Activated CD8-positive, alpha-beta T cell treated with anti-CD3 and anti-CD28 coated beads, Interleukin-2, amount 10 ng/mL, durations not matched to agents 7 days and 5 days (primary cell): Measurements from ENCODE around the gene CSF1R. TPM values are rescaled to one million over a fixed set of nuclear protein-coding genes. Genes with fewer than 3 reads are reported as not detected.

ENCODE experiments used
- ATAC-seq: fragments of 150-1000 bp; cut with Tn5 transposase; one replicate; pipeline ENCODE4 v1.10.0; 2021; ENCODE audit warnings: moderate library complexity
- CTCF ChIA-PET: fragments of 350-600 bp; sonication (Branson Sonifier 250); formaldehyde crosslinking; loops from one replicate; lab custom pipeline; 2021; ENCODE audit warnings: antibody characterized with exemption; lab: Charles Lee
- POLR2A ChIA-PET: fragments of 350-600 bp; sonication (Branson Sonifier 250); formaldehyde crosslinking; loops from one replicate; lab custom pipeline; 2021; ENCODE audit warnings: antibody characterized with exemption; lab: Charles Lee
- DNase-seq: peaks from one replicate; pipeline ENCODE4 v3.0.0-alpha.2; 2020
- H3K27ac Mint-ChIP-seq: one replicate; pipeline ENCODE4 v1.8.0; 2021; ENCODE audit warnings: mild to moderate bottlenecking, mixed read lengths
- H3K27me3 Mint-ChIP-seq: one replicate; pipeline ENCODE4 v1.8.0; 2021; ENCODE audit warnings: low read depth, mixed read lengths
- H3K36me3 Mint-ChIP-seq: one replicate; pipeline ENCODE4 v1.8.0; 2021; ENCODE audit warnings: low read depth, mixed read lengths
- H3K4me1 Mint-ChIP-seq: one replicate; pipeline ENCODE4 v1.8.0; 2021; ENCODE audit warnings: low read depth, mixed read lengths
- H3K4me3 Mint-ChIP-seq: one replicate; pipeline ENCODE4 v1.8.0; 2021; ENCODE audit warnings: mild to moderate bottlenecking, mixed read lengths
- H3K9me3 Mint-ChIP-seq: one replicate; pipeline ENCODE4 v1.8.0; 2022; ENCODE audit warnings: mixed read lengths; ENCODE audit not compliant: insufficient read depth
- total RNA-seq, 2 experiments: library from RNA; stranded (reverse); gene quantifications; one replicate each; pipeline ENCODE4 v1.2.3, GENCODE V29; 2021

The CSF1R gene
- total RNA-seq, 2 experiments from 2014 or later, result not detected

GRCh38 chr5:150120062-150120441 is 33.7 kb upstream of the CSF1R start:
- peak overlapping the region; percentile 49 for H3K27ac Mint-ChIP-seq
- no peaks in the 10 kb centered on the region for H3K27me3 Mint-ChIP-seq
- H3K9me3 Mint-ChIP-seq, result no peaks in the 10 kb centered on the region
- CTCF ChIA-PET, result interaction anchor here (1.8 kb wide), 1 partner anchor 286 kb away, joined by 4 read pairs; no protein-coding TSS in a partner anchor
- POLR2A ChIA-PET, result no interaction called here
- H3K4me1 Mint-ChIP-seq, result peaks cover 4% of the 10 kb centered on the region
- peaks cover 7% of the 10 kb centered on the region for H3K36me3 Mint-ChIP-seq
- DNase-seq (no peak), ATAC-seq (no peak)
- no peak overlapping the region for H3K4me3 Mint-ChIP-seq

GRCh38 chr5:150119421-150120061 is 33.2 kb upstream of the CSF1R start:
- H3K36me3 Mint-ChIP-seq, result peaks cover 6% of the 10 kb centered on the region
- POLR2A ChIA-PET, result no interaction called here
- ATAC-seq (no peak), DNase-seq (no peak)
- no peaks in the 10 kb centered on the region for H3K9me3 Mint-ChIP-seq
- H3K4me1 Mint-ChIP-seq, result peaks cover 4% of the 10 kb centered on the region
- peak overlapping the region; percentile 49 for H3K27ac Mint-ChIP-seq
- H3K4me3 Mint-ChIP-seq, result no peak overlapping the region
- no peaks in the 10 kb centered on the region for H3K27me3 Mint-ChIP-seq
- CTCF ChIA-PET, result interaction anchor here (0.6 to 1.8 kb wide), 2 partner anchors 160 to 285 kb away, joined by 3 to 4 read pairs; no protein-coding TSS in a partner anchor

- Mint-ChIP-seq H3K27ac (no peak overlapping the region), H3K4me3 (no peak overlapping the region), H3K4me1 (peaks cover 4% of the 10 kb centered on the region), H3K36me3 (peaks cover 6% of the 10 kb centered on the region), H3K27me3 (no peaks in the 10 kb centered on the region), H3K9me3 (no peaks in the 10 kb centered on the region)
- POLR2A ChIA-PET, result no interaction called here
- DNase-seq (no peak), ATAC-seq (no peak)
- CTCF ChIA-PET, result interaction anchor here (0.6 to 1.8 kb wide), 3 partner anchors 119 to 284 kb away, joined by 3 to 4 read pairs (median 3); no protein-coding TSS in a partner anchor
Measured at GRCh38 chr5:150118561-150119229, 32.3 kb upstream of the CSF1R start.

GRCh38 chr5:150117945-150118560 is 31.7 kb upstream of the CSF1R start:
- H3K27ac Mint-ChIP-seq, result no peak overlapping the region

GRCh38 chr5:150116667-150117400 is 30.5 kb upstream of the CSF1R start:
- CTCF ChIA-PET, result no interaction called here
- Mint-ChIP-seq H3K4me1 (peaks cover 3% of the 10 kb centered on the region), H3K9me3 (no peaks in the 10 kb centered on the region), H3K27ac (no peak overlapping the region), H3K27me3 (peaks cover 3% of the 10 kb centered on the region), H3K4me3 (no peak overlapping the region), H3K36me3 (peaks cover 3% of the 10 kb centered on the region)
- POLR2A ChIA-PET, result no interaction called here
- no peak for ATAC-seq
- no peak for DNase-seq

More at GRCh38 chr5:150117945-150118560, 31.7 kb upstream of the CSF1R start:
- Mint-ChIP-seq H3K9me3 (no peaks in the 10 kb centered on the region), H3K36me3 (peaks cover 6% of the 10 kb centered on the region), H3K4me3 (no peak overlapping the region), H3K4me1 (peaks cover 4% of the 10 kb centered on the region), H3K27me3 (no peaks in the 10 kb centered on the region)
- DNase-seq (no peak), ATAC-seq (no peak)
- ChIA-PET POLR2A (no interaction called here), CTCF (interaction anchor here (1.8 kb wide), 1 partner anchor 284 kb away, joined by 4 read pairs; no protein-coding TSS in a partner anchor)

GRCh38 chr5:150114773-150115408 is 28.5 kb upstream of the CSF1R start:
- CTCF ChIA-PET, result interaction anchor here (1.0 kb wide), 1 partner anchor 8 kb away, joined by 3 read pairs; no protein-coding TSS in a partner anchor
- Mint-ChIP-seq H3K4me3 (no peak overlapping the region), H3K27ac (no peak overlapping the region), H3K9me3 (no peaks in the 10 kb centered on the region), H3K27me3 (peaks cover 4% of the 10 kb centered on the region), H3K4me1 (peaks cover 3% of the 10 kb centered on the region), H3K36me3 (peaks cover 3% of the 10 kb centered on the region)
- ATAC-seq, result no peak
- DNase-seq, result no peak
- POLR2A ChIA-PET, result no interaction called here

- Mint-ChIP-seq H3K27ac (no peak overlapping the region), H3K4me3 (no peak overlapping the region), H3K36me3 (no peaks in the 10 kb centered on the region), H3K4me1 (peaks cover 3% of the 10 kb centered on the region), H3K27me3 (peaks cover 9% of the 10 kb centered on the region), H3K9me3 (no peaks in the 10 kb centered on the region)
- CTCF ChIA-PET, result no interaction called here
- POLR2A ChIA-PET, result no interaction called here
- ATAC-seq (no peak), DNase-seq (peak; percentile 16)
Measured at GRCh38 chr5:150114102-150114641, 27.8 kb upstream of the CSF1R start.

- ChIA-PET CTCF (interaction anchor here (2.6 kb wide), 1 partner anchor 9 kb away, joined by 6 read pairs; no protein-coding TSS in a partner anchor), POLR2A (interaction anchor here (1.3 kb wide), 1 partner anchor 26 kb away, joined by 3 read pairs; no protein-coding TSS in a partner anchor)
- ATAC-seq (no peak), DNase-seq (peak; percentile 16)
- H3K27ac Mint-ChIP-seq, result no peak overlapping the region
- H3K4me1 Mint-ChIP-seq, result peaks cover 3% of the 10 kb centered on the region
- no peak overlapping the region for H3K4me3 Mint-ChIP-seq
- H3K9me3 Mint-ChIP-seq, result no peaks in the 10 kb centered on the region
- H3K27me3 Mint-ChIP-seq, result peaks cover 10% of the 10 kb centered on the region
- no peaks in the 10 kb centered on the region for H3K36me3 Mint-ChIP-seq
Measured at GRCh38 chr5:150113047-150113744, 26.8 kb upstream of the CSF1R start.

- POLR2A ChIA-PET, result interaction anchor here (1.3 kb wide), 1 partner anchor 25 kb away, joined by 3 read pairs; no protein-coding TSS in a partner anchor
Measured at GRCh38 chr5:150112201-150113046, 26.1 kb upstream of the CSF1R start.

GRCh38 chr5:150111122-150111521 is 24.8 kb upstream of the CSF1R start:
- DNase-seq, result peak; percentile 16
- POLR2A ChIA-PET, result no interaction called here
- no peak overlapping the region for H3K27ac Mint-ChIP-seq
- H3K27me3 Mint-ChIP-seq, result peaks cover 10% of the 10 kb centered on the region
- no peak overlapping the region for H3K4me3 Mint-ChIP-seq
- peaks cover 8% of the 10 kb centered on the region for H3K4me1 Mint-ChIP-seq
- no peak for ATAC-seq
- no peaks in the 10 kb centered on the region for H3K36me3 Mint-ChIP-seq
- CTCF ChIA-PET, result interaction anchor here (1.7 to 2.6 kb wide), 2 partner anchors 11 to 277 kb away, joined by 3 to 6 read pairs; no protein-coding TSS in a partner anchor
- H3K9me3 Mint-ChIP-seq, result no peaks in the 10 kb centered on the region

More at GRCh38 chr5:150112201-150113046, 26.1 kb upstream of the CSF1R start:
- CTCF ChIA-PET, result interaction anchor here (1.7 to 2.6 kb wide), 2 partner anchors 10 to 278 kb away, joined by 3 to 6 read pairs; no protein-coding TSS in a partner anchor
- Mint-ChIP-seq H3K36me3 (no peaks in the 10 kb centered on the region), H3K9me3 (no peaks in the 10 kb centered on the region), H3K4me1 (peaks cover 3% of the 10 kb centered on the region), H3K4me3 (no peak overlapping the region), H3K27ac (peak overlapping the region; percentile 3), H3K27me3 (peaks cover 10% of the 10 kb centered on the region)
- ATAC-seq, result no peak
- DNase-seq, result peak; percentile 18
